WTC11 (cell line): ENCODE results near the gene MRTFA. TPM values are rescaled to one million over a fixed set of nuclear protein-coding genes. Genes with fewer than 3 reads are reported as not detected.
A peak's percentile ranks its signal among the peaks of the same experiment; 100 is the strongest.

ENCODE experiments used
- ATAC-seq: fragments of 200-7000 bp; cut with Tn5 transposase; 2 replicates; pipeline ENCODE4 v1.10.0; 2021; ENCODE audit warnings: mild to moderate bottlenecking, moderate library complexity
- Bru-seq: library from RNA; stranded (reverse); fragments of 400-500 nt; gene quantifications from one replicate; lab custom pipeline; 2021; lab: Mats Ljungman, UMichigan
- CTCF ChIA-PET: fragments of 300-600 bp; sonication (Branson Sonifier 250); formaldehyde crosslinking; loops from one replicate; lab custom pipeline; 2021; ENCODE audit warnings: antibody characterized with exemption; lab: Charles Lee
- POLR2A ChIA-PET: fragments of 350-600 bp; sonication (Branson Sonifier 250); formaldehyde crosslinking; loops from one replicate; lab custom pipeline; 2021; ENCODE audit warnings: antibody characterized with exemption; lab: Charles Lee
- DNase-seq: peaks from one replicate; pipeline ENCODE4 v3.0.0; 2021; ENCODE audit warnings: low spot score
- H3K27ac Mint-ChIP-seq: 2 replicates; pipeline ENCODE4 v1.8.0; 2021; ENCODE audit warnings: mixed read lengths
- H3K27me3 Mint-ChIP-seq: 2 replicates; pipeline ENCODE4 v1.8.0; 2021; ENCODE audit warnings: low read depth, mild to moderate bottlenecking, moderate library complexity, mixed read lengths
- H3K36me3 Mint-ChIP-seq: 2 replicates; pipeline ENCODE4 v1.8.0; 2021; ENCODE audit warnings: mixed read lengths
- H3K4me1 Mint-ChIP-seq: 2 replicates; pipeline ENCODE4 v1.8.0; 2022; ENCODE audit warnings: mixed read lengths
- H3K4me3 Mint-ChIP-seq: 2 replicates; pipeline ENCODE4 v1.8.0; 2021; ENCODE audit warnings: mild to moderate bottlenecking, moderate library complexity, mixed read lengths
- H3K9me3 Mint-ChIP-seq: 2 replicates; pipeline ENCODE4 v1.8.0; 2021; ENCODE audit warnings: mixed read lengths
- ATF6 ChIP-seq: sonication (generic); formaldehyde crosslinking; IDR thresholded peaks from 2 replicates; pipeline ENCODE4 v1.8.1; 2023; ENCODE audit warnings: mild to moderate bottlenecking, missing genetic modification reagents
- ELF4 ChIP-seq: sonication (generic); formaldehyde crosslinking; IDR thresholded peaks from 2 replicates; pipeline ENCODE4 v1.8.1; 2022; ENCODE audit warnings: low read depth, mild to moderate bottlenecking, moderate library complexity, missing genetic modification reagents
- ESRRA ChIP-seq: sonication (generic); formaldehyde crosslinking; IDR thresholded peaks from 2 replicates; pipeline ENCODE4 v1.8.1; 2022; ENCODE audit warnings: mild to moderate bottlenecking, missing genetic modification reagents, borderline replicate concordance
- FOXP1 ChIP-seq: sonication (generic); formaldehyde crosslinking; IDR thresholded peaks from 2 replicates; pipeline ENCODE4 v1.8.0; 2022; ENCODE audit warnings: missing genetic modification reagents, mild to moderate bottlenecking, moderate library complexity, borderline replicate concordance
- FOXP4 ChIP-seq: sonication (generic); formaldehyde crosslinking; IDR thresholded peaks from 2 replicates; pipeline ENCODE4 v1.8.0; 2022; ENCODE audit warnings: mild to moderate bottlenecking, missing genetic modification reagents
- MAX ChIP-seq: sonication (generic); formaldehyde crosslinking; IDR thresholded peaks from 2 replicates; pipeline ENCODE4 v1.8.0; 2022; ENCODE audit warnings: mild to moderate bottlenecking, missing genetic modification reagents
- MYBL2 ChIP-seq: sonication (generic); formaldehyde crosslinking; IDR thresholded peaks from 2 replicates; pipeline ENCODE4 v1.8.1; 2023; ENCODE audit warnings: mild to moderate bottlenecking, moderate library complexity, missing genetic modification reagents
- NR3C1 ChIP-seq: sonication (generic); formaldehyde crosslinking; conservative IDR thresholded peaks from 2 replicates; pipeline ENCODE4 v1.8.1; 2023; ENCODE audit warnings: low read depth, mild to moderate bottlenecking, missing genetic modification reagents
- PREB ChIP-seq: sonication (generic); formaldehyde crosslinking; IDR thresholded peaks from 2 replicates; pipeline ENCODE4 v1.8.1; 2022; ENCODE audit warnings: mild to moderate bottlenecking, missing genetic modification reagents, moderate library complexity, borderline replicate concordance
- TEAD4 ChIP-seq: sonication (generic); formaldehyde crosslinking; IDR thresholded peaks from 2 replicates; pipeline ENCODE4 v1.8.0; 2022; ENCODE audit warnings: mild to moderate bottlenecking, missing genetic modification reagents
- ZBTB21 ChIP-seq: sonication (generic); formaldehyde crosslinking; IDR thresholded peaks from 2 replicates; pipeline ENCODE4 v1.8.1; 2023; ENCODE audit warnings: mild to moderate bottlenecking, missing genetic modification reagents, borderline replicate concordance
- ZNF263 ChIP-seq: sonication (generic); formaldehyde crosslinking; IDR thresholded peaks from 2 replicates; pipeline ENCODE4 v1.8.1; 2022; ENCODE audit warnings: low read depth, mild to moderate bottlenecking, moderate library complexity, missing genetic modification reagents
- ZNF396 ChIP-seq: fragments of 250-450 bp; sonication (Bioruptor Pico); IDR thresholded peaks from 2 replicates; pipeline ENCODE4 v1.8.0; 2021; ENCODE audit warnings: mild to moderate bottlenecking, moderate library complexity, borderline replicate concordance
- ZNF532 ChIP-seq: fragments of 250-450 bp; sonication (Bioruptor Pico); IDR thresholded peaks from 2 replicates; pipeline ENCODE4 v1.9.0; 2021; ENCODE audit warnings: mild to moderate bottlenecking, borderline replicate concordance
- ZSCAN18 ChIP-seq: fragments of 250-450 bp; sonication (Bioruptor Pico); IDR thresholded peaks from 2 replicates; pipeline ENCODE4 v2.1.2; 2022; ENCODE audit warnings: mild to moderate bottlenecking, moderate library complexity
- long read RNA-seq, 3 experiments: library from RNA in 1 of 3; library from capped mRNA in 1 of 3; library from polyadenylated mRNA in 1 of 3; unstranded in 2 of 3; stranded (forward) in 1 of 3; transcript quantifications; one replicate each; pipeline ENCODE4 v2.0.0, GENCODE V29; 2021
- total RNA-seq: library from RNA; stranded (reverse); gene quantifications from 3 replicates; pipeline ENCODE4 v1.2.3, GENCODE V29; 2021
- TF ChIP-seq, protein P1 (sequence below): sonication (generic); formaldehyde crosslinking; conservative IDR thresholded peaks from 2 replicates; pipeline ENCODE4 v1.8.1; 2022; ENCODE audit warnings: mild to moderate bottlenecking, missing genetic modification reagents
- TF ChIP-seq, protein P2 (sequence below): sonication (generic); formaldehyde crosslinking; IDR thresholded peaks from 2 replicates; pipeline ENCODE4 v1.8.0; 2023; ENCODE audit warnings: mild to moderate bottlenecking, missing genetic modification reagents

The MRTFA gene
- total RNA-seq (39.7 to 49.8 TPM (median 48.4 TPM) in 3 replicates), Bru-seq, nascent RNA (percentile 69 among the genes with signal in this experiment)
- long read RNA-seq, experiment 1, full-length matches to known transcripts = 21 of 75 reads
- long read RNA-seq, experiment 1, partial matches to known transcripts = 11 of 75 reads
- long read RNA-seq, experiment 1, other reads (novel, unspliced or antisense) = 43 of 75 reads
- long read RNA-seq, experiment 2, full-length matches to known transcripts = 7 of 31 reads
- long read RNA-seq, experiment 2, partial matches to known transcripts = 12 of 31 reads
- long read RNA-seq, experiment 2, other reads (novel, unspliced or antisense) = 12 of 31 reads
- long read RNA-seq, experiment 3, partial matches to known transcripts = 3 of 8 reads
- long read RNA-seq, experiment 3, other reads (novel, unspliced or antisense) = 5 of 8 reads

- Mint-ChIP-seq H3K4me3 (peak within 1 kb of the TSS; percentile 89), H3K9me3 (no peaks in the 10 kb centered on the region), H3K36me3 (no peaks in the 10 kb centered on the region), H3K4me1 (peaks cover 19% of the 10 kb centered on the region), H3K27ac (peak within 1 kb of the TSS; percentile 80; the same call in 1 of the 2 replicates), H3K27me3 (peaks cover 3% of the 10 kb centered on the region)
- ATAC-seq (peak; percentile 95), DNase-seq (peak; percentile 100)
- CTCF ChIA-PET = interaction anchor here (0.6 to 2.1 kb wide), 13 partner anchors 9 to 414 kb away, joined by 3 to 12 read pairs (median 3); partner anchors contain the start of gene XPNPEP3
- POLR2A ChIA-PET = interaction anchor here (0.5 to 1.4 kb wide), 9 partner anchors 11 to 241 kb away, joined by 3 to 5 read pairs (median 3); no protein-coding TSS in a partner anchor
- TF ChIP-seq, protein P1, sequence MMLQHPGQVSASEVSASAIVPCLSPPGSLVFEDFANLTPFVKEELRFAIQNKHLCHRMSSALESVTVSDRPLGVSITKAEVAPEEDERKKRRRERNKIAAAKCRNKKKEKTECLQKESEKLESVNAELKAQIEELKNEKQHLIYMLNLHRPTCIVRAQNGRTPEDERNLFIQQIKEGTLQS (CRISPR knock-in tag) = no peak
- TF ChIP-seq ZNF263 (no peak), FOXP1 (CRISPR knock-in tag) (no peak; the same call in none of the 2 replicates), ZNF396 (CRISPR knock-in tag) (no peak), MYBL2 (no peak), NR3C1 (CRISPR knock-in tag) (no peak), ZSCAN18 (CRISPR knock-in tag) (no peak), ZNF532 (CRISPR knock-in tag) (no peak), ZBTB21 (CRISPR knock-in tag) (no peak), ELF4 (CRISPR knock-in tag) (0 out of 2 replicates have a peak, but pooled peaks have one; percentile 38), MAX (CRISPR knock-in tag) (peak; percentile 83), PREB (CRISPR knock-in tag) (0 out of 2 replicates have a peak, but pooled peaks have one; percentile 39), ATF6 (CRISPR knock-in tag) (no peak), FOXP4 (CRISPR knock-in tag) (peak; percentile 90), ESRRA (no peak), TEAD4 (0 out of 2 replicates have a peak, but pooled peaks have one; percentile 52)
- TF ChIP-seq, protein P2, sequence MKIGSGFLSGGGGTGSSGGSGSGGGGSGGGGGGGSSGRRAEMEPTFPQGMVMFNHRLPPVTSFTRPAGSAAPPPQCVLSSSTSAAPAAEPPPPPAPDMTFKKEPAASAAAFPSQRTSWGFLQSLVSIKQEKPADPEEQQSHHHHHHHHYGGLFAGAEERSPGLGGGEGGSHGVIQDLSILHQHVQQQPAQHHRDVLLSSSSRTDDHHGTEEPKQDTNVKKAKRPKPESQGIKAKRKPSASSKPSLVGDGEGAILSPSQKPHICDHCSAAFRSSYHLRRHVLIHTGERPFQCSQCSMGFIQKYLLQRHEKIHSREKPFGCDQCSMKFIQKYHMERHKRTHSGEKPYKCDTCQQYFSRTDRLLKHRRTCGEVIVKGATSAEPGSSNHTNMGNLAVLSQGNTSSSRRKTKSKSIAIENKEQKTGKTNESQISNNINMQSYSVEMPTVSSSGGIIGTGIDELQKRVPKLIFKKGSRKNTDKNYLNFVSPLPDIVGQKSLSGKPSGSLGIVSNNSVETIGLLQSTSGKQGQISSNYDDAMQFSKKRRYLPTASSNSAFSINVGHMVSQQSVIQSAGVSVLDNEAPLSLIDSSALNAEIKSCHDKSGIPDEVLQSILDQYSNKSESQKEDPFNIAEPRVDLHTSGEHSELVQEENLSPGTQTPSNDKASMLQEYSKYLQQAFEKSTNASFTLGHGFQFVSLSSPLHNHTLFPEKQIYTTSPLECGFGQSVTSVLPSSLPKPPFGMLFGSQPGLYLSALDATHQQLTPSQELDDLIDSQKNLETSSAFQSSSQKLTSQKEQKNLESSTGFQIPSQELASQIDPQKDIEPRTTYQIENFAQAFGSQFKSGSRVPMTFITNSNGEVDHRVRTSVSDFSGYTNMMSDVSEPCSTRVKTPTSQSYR (CRISPR knock-in tag) = no peak; the same call in 1 of the 2 replicates
These were observed at the start of gene MRTFA for GRCh38 chr22:40636380-40637182. TSS of gene MRTFA (minus strand) at chr22:40636719.
